Measurements from ENCODE around the gene GPC6.

GPC6 gene

GRCh38 chr13:93926425-93926824 lies 699.8 kb downstream of the GPC6 start:
- no peaks in the 10 kb centered on the region for H3K9me3 ChIP-seq (ENCODE audit: control insufficient read depth, insufficient read depth, low read depth, low read length)
- POLR2A ChIA-PET = no interaction called here
- TF ChIP-seq ZBTB26 (tag by site-specific recombination; optimal IDR thresholded peaks at IDR 0.05) (no peak), ZNF488 (tag by site-specific recombination; IDR thresholded peaks at IDR 0.05) (no peak)
- CTCF ChIA-PET = no interaction called here
- no peaks in the 10 kb centered on the region for H3K36me3 ChIP-seq (ENCODE audit: control insufficient read depth in 2 of 2, insufficient read depth in 1 of 2, low read length in 2 of 2)
- H3K4me1 ChIP-seq (ENCODE audit: control insufficient read depth, insufficient read depth, low read length) = no peaks in the 10 kb centered on the region
- no peak overlapping the region for H3K4me3 ChIP-seq (ENCODE audit: low read depth, low read length)
- no peak overlapping the region for H3K27ac ChIP-seq (ENCODE audit: extremely low read depth, low read depth, low read length)

- no peaks in the 10 kb centered on the region for H3K36me3 ChIP-seq (ENCODE audit: control insufficient read depth in 2 of 2, insufficient read depth in 1 of 2, low read length in 2 of 2)
- no peak overlapping the region for H3K4me3 ChIP-seq (ENCODE audit: low read depth, low read length)
- H3K4me1 ChIP-seq (ENCODE audit: control insufficient read depth, insufficient read depth, low read length) = no peaks in the 10 kb centered on the region
- ChIA-PET CTCF (interaction anchor here (0.7 kb wide), 1 partner anchor 324 kb away, joined by 4 read pairs; no protein-coding TSS in a partner anchor), POLR2A (no interaction called here)
- TF ChIP-seq, protein P1, sequence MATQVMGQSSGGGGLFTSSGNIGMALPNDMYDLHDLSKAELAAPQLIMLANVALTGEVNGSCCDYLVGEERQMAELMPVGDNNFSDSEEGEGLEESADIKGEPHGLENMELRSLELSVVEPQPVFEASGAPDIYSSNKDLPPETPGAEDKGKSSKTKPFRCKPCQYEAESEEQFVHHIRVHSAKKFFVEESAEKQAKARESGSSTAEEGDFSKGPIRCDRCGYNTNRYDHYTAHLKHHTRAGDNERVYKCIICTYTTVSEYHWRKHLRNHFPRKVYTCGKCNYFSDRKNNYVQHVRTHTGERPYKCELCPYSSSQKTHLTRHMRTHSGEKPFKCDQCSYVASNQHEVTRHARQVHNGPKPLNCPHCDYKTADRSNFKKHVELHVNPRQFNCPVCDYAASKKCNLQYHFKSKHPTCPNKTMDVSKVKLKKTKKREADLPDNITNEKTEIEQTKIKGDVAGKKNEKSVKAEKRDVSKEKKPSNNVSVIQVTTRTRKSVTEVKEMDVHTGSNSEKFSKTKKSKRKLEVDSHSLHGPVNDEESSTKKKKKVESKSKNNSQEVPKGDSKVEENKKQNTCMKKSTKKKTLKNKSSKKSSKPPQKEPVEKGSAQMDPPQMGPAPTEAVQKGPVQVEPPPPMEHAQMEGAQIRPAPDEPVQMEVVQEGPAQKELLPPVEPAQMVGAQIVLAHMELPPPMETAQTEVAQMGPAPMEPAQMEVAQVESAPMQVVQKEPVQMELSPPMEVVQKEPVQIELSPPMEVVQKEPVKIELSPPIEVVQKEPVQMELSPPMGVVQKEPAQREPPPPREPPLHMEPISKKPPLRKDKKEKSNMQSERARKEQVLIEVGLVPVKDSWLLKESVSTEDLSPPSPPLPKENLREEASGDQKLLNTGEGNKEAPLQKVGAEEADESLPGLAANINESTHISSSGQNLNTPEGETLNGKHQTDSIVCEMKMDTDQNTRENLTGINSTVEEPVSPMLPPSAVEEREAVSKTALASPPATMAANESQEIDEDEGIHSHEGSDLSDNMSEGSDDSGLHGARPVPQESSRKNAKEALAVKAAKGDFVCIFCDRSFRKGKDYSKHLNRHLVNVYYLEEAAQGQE (tag by site-specific recombination; IDR thresholded peaks at IDR 0.05) = no peak
- no peaks in the 10 kb centered on the region for H3K9me3 ChIP-seq (ENCODE audit: control insufficient read depth, insufficient read depth, low read depth, low read length)
- H3K27ac ChIP-seq (ENCODE audit: extremely low read depth, low read depth, low read length) = no peak overlapping the region
Measured at GRCh38 chr13:93927431-93927830, 700.8 kb downstream of the GPC6 start.

- no peak overlapping the region for H3K4me3 ChIP-seq (ENCODE audit: low read depth, low read length)
- TF ChIP-seq ZNF664 (tag by site-specific recombination; IDR thresholded peaks at IDR 0.05) = no peak
- no peak for TF ChIP-seq ZNF121 (tag by site-specific recombination; IDR thresholded peaks at IDR 0.05)
- TF ChIP-seq, protein P2, sequence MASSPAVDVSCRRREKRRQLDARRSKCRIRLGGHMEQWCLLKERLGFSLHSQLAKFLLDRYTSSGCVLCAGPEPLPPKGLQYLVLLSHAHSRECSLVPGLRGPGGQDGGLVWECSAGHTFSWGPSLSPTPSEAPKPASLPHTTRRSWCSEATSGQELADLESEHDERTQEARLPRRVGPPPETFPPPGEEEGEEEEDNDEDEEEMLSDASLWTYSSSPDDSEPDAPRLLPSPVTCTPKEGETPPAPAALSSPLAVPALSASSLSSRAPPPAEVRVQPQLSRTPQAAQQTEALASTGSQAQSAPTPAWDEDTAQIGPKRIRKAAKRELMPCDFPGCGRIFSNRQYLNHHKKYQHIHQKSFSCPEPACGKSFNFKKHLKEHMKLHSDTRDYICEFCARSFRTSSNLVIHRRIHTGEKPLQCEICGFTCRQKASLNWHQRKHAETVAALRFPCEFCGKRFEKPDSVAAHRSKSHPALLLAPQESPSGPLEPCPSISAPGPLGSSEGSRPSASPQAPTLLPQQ (tag by site-specific recombination; IDR thresholded peaks at IDR 0.05) = no peak
- no peak for TF ChIP-seq ZXDB (tag by site-specific recombination; IDR thresholded peaks at IDR 0.05)
- TF ChIP-seq, protein P3, sequence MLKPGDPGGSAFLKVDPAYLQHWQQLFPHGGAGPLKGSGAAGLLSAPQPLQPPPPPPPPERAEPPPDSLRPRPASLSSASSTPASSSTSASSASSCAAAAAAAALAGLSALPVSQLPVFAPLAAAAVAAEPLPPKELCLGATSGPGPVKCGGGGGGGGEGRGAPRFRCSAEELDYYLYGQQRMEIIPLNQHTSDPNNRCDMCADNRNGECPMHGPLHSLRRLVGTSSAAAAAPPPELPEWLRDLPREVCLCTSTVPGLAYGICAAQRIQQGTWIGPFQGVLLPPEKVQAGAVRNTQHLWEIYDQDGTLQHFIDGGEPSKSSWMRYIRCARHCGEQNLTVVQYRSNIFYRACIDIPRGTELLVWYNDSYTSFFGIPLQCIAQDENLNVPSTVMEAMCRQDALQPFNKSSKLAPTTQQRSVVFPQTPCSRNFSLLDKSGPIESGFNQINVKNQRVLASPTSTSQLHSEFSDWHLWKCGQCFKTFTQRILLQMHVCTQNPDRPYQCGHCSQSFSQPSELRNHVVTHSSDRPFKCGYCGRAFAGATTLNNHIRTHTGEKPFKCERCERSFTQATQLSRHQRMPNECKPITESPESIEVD (tag by site-specific recombination; IDR thresholded peaks at IDR 0.05) = no peak
- TF ChIP-seq MEIS1 (CRISPR knock-in tag; IDR thresholded peaks at IDR 0.05; ENCODE audit: borderline replicate concordance) = no peak
- ChIA-PET POLR2A (interaction anchor here (0.6 kb wide), 1 partner anchor 10 kb away, joined by 3 read pairs; no protein-coding TSS in a partner anchor), CTCF (no interaction called here)
- no peak overlapping the region for H3K27ac ChIP-seq (ENCODE audit: extremely low read depth, low read depth, low read length)
- no peaks in the 10 kb centered on the region for H3K4me1 ChIP-seq (ENCODE audit: control insufficient read depth, insufficient read depth, low read length)
- no peaks in the 10 kb centered on the region for H3K36me3 ChIP-seq (ENCODE audit: control insufficient read depth in 2 of 2, insufficient read depth in 1 of 2, low read length in 2 of 2)
- no peaks in the 10 kb centered on the region for H3K9me3 ChIP-seq (ENCODE audit: control insufficient read depth, insufficient read depth, low read depth, low read length)
Measured at GRCh38 chr13:93932901-93933300, 706.3 kb downstream of the GPC6 start.
